HL-60 (cell line): ENCODE measurements around the gene RIN1.

Source experiments
- CTCF ChIP-seq: IDR thresholded peaks from one replicate; pipeline ENCODE4 v1.5.1; 2011; ENCODE audit warnings: low read length, control low read depth, inconsistent platforms; ENCODE audit not compliant: insufficient read depth
- GABPA ChIP-seq: IDR thresholded peaks from 2 replicates; pipeline ENCODE4 v1.6.1; 2012; ENCODE audit warnings: low read depth
- POLR2AphosphoS5 ChIP-seq: IDR thresholded peaks from 2 replicates; pipeline ENCODE4 v1.6.1; 2012; ENCODE audit warnings: low read depth
- REST ChIP-seq: IDR thresholded peaks from 2 replicates; pipeline ENCODE4 v1.6.1; 2012; ENCODE audit warnings: low read depth; ENCODE audit not compliant: insufficient replicate concordance
- SPI1 ChIP-seq: IDR thresholded peaks from 2 replicates; pipeline ENCODE4 v1.6.1; 2012; ENCODE audit warnings: low read depth, mild to moderate bottlenecking, borderline replicate concordance

DNA sequence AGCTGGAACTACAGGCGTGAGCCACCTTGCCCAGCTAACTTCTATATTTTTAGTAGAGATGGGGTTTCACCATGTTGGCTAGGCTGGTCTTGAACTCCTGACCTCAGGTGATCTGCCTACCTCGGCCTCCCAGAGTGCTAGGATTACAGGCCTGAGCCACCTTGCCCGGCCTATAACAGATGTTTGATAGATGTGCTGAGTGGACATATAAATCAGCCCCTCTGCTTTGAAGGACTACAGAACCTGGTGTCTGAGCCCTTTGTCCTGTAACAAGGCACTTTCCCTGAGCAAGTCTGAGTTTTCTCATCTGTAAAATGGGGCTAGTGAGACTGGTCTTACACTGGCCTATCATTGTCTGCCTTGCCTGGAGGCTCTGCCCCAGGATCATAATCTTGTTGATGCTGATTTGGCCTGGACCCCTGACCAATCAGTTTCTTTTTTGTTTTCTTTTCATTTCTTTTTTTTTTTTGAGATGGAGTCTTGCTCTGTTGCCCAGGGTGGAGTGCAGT, 7.0 kb downstream of the RIN1 start:
- no peak for TF ChIP-seq CTCF
- no peak for TF ChIP-seq REST
- no peak for TF ChIP-seq POLR2AphosphoS5
- TF ChIP-seq SPI1, result no peak
- TF ChIP-seq GABPA, result no peak
